ENCODE measurements around the gene DDX56. TPM values are rescaled to one million over a fixed set of nuclear protein-coding genes. Genes with fewer than 3 reads are reported as not detected.

The DDX56 gene
- total RNA-seq, 1 donor, result 48.4 TPM

DNA sequence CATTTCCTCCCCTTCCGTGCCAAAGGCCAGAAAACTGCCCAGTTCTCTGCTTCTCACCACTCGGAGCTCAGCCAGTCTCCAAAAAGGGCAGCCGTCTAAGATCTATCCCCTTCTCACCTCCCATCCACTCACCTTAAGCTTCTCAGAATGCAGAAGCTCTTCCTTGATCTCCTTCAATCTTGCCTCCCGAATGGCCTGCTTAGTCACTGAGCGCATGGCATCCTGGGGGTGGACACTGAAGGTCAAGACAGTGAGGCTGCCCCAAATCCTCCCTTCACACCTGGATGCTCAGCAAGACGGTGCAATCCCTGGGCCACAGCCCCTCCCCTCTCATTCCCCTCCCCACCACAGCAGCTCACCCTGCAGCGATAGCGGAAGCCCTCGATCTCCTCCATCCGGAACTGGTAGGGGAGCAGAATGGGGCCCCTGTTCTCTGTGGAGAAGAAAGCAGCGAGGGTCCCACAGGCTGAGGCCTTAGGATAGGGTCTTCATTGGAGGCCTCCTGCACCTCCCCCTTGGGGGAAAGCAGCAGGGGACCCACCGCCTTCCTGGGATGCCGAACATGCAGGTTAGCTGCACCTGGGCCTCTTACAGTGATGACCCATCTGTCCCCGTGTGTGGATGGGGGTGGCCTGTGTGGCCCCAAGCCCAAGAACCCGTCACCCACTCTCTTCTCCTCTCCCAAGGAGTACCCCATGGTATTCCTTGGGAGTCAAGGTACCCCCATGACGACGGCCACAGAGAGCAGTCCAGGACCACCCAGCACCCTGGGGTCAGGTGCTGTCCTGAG, 4.7 kb downstream of the DDX56 start:
- H3K4me3 ChIP-seq (ENCODE audit: low read depth, low read length), result no peak overlapping the region
- TF ChIP-seq, protein P1, sequence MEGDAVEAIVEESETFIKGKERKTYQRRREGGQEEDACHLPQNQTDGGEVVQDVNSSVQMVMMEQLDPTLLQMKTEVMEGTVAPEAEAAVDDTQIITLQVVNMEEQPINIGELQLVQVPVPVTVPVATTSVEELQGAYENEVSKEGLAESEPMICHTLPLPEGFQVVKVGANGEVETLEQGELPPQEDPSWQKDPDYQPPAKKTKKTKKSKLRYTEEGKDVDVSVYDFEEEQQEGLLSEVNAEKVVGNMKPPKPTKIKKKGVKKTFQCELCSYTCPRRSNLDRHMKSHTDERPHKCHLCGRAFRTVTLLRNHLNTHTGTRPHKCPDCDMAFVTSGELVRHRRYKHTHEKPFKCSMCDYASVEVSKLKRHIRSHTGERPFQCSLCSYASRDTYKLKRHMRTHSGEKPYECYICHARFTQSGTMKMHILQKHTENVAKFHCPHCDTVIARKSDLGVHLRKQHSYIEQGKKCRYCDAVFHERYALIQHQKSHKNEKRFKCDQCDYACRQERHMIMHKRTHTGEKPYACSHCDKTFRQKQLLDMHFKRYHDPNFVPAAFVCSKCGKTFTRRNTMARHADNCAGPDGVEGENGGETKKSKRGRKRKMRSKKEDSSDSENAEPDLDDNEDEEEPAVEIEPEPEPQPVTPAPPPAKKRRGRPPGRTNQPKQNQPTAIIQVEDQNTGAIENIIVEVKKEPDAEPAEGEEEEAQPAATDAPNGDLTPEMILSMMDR (IDR thresholded peaks at IDR 0.05; ENCODE audit: insufficient read depth, low read length), result no peak
- no peak for DNase-seq (ENCODE audit: low read depth)

- TF ChIP-seq, protein P1 (IDR thresholded peaks at IDR 0.05; ENCODE audit: insufficient read depth, low read length), result no peak
- no peak for DNase-seq (ENCODE audit: low read depth)
- no peak overlapping the region for H3K4me3 ChIP-seq (ENCODE audit: low read depth, low read length)
Measured at GRCh38 chr7:44567884-44568283, 5.8 kb downstream of the DDX56 start.

- TF ChIP-seq, protein P1 (IDR thresholded peaks at IDR 0.05; ENCODE audit: insufficient read depth, low read length), result no peak
Measured at GRCh38 chr7:44566680-44567079, 7.0 kb downstream of the DDX56 start.

DNA sequence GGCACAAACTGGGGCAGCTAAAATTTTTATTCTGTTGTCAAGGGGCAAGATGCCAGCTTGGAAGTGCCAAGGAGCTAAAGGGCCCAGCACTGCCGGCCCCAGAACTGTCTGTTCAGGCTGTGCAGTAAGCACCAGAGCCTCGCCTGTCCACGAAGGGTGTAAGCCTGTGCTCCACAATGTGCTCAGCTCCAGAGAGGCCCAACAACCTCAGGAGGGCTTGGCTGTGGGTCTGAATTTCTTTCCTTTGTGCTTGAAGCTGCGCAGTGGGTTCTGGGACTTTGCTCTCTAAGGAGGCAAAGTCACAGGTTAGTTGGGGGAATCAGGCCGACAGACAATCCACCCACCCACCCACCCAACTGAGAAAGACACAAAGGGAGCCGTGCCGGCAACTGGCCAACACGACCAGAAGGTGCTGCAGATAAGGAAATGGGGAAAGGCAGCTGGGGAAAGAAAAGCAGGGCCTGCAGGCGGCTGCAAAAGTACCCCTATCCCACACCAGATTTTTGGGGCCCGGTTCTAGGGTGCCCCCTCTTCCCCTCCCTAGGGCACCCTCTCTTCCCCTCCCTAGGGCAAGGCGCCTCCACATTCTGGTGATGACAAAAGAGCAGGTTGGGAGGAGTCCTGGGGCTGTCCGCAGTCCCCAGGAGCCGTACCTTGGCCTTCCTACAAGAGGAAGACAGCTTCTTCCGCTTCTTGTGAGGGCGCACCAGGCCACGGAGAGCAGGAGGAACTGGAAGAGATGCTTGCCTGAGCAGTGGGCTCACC, 7.7 kb downstream of the DDX56 start:
- H3K4me3 ChIP-seq (ENCODE audit: low read depth, low read length), result no peak overlapping the region
- TF ChIP-seq, protein P1 (IDR thresholded peaks at IDR 0.05; ENCODE audit: insufficient read depth, low read length), result no peak
- DNase-seq (ENCODE audit: low read depth), result no peak

More at GRCh38 chr7:44566680-44567079, 7.0 kb downstream of the DDX56 start:
- no peak overlapping the region for H3K4me3 ChIP-seq (ENCODE audit: low read depth, low read length)
- no peak for DNase-seq (ENCODE audit: low read depth)

DNA sequence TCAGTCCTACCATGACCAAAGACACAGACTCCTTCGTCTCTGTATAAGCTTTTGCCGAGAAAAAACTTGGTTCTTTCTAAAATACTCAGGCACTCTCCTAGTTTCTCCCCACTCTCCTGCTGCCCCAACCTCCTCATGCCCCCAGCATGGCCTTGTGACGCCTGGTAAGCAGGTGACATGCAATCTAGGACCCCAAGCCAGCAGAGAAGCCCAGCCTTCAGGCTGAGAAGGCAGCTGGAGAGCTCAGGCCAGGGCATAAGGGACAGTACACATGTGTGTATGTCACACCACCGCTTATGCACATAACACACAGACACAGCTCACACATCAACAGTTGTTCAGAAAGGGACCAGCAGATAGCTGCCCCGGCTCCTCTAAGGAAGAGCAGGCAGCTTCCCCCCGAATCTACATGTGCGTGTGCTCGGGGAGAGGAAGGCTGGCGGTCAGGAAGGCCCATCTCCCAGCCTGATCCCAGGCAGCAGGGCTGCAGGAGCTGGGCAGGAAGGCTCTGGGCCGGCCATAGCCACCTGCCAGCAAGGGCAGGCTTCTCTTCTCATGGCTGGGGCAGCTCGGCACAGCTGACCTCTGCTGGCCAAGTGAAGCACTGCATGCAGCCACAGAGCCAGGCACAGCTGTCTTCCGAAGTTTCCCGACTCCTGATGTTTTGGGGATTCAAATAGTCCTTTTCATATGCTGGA, 8.5 kb downstream of the DDX56 start:
- TF ChIP-seq, protein P1 (IDR thresholded peaks at IDR 0.05; ENCODE audit: insufficient read depth, low read length), result peak; percentile 100
- no peak overlapping the region for H3K4me3 ChIP-seq (ENCODE audit: low read depth, low read length)
- DNase-seq (ENCODE audit: low read depth), result peak; percentile 59

DNA sequence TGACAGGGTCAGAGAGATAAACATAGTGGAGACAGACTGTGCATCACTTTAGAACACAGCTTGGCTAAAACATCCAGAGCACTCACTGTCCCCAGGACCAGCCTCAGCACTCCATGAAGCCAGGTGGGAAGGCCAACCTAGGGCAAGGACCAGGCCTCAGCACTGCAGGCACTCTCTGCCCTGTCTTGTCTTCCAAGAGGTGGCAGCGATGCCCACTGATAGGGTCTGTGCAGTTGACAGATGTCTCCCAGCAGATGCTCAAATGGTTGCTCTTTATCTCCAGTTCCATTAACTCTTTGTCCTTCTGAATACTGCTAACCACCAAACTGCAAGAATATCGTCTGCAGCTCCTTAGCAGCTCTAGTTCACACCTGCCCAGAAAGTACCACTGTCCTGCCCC, 9.1 kb downstream of the DDX56 start:
- TF ChIP-seq, protein P1 (IDR thresholded peaks at IDR 0.05; ENCODE audit: insufficient read depth, low read length), result no peak
- no peak overlapping the region for H3K4me3 ChIP-seq (ENCODE audit: low read depth, low read length)
- no peak for DNase-seq (ENCODE audit: low read depth)
